Memory B cell (primary cell): ENCODE data around the gene LRRC8C.
A peak's percentile ranks its signal among the peaks of the same experiment; 100 is the strongest.
"Not testable (repeated sequence)": the region's sequence is repeated elsewhere in the genome, so short reads cannot be mapped to it uniquely, and the experiment has no call there.

Experiments used
- ATAC-seq: fragments of 150-1000 bp; cut with Tn5 transposase; 2 replicates; pipeline ENCODE4 v1.10.0; 2021; ENCODE audit warnings: low read depth, mild to moderate bottlenecking, moderate library complexity
- DNase-seq, 2 donors: peaks; one replicate each; pipeline ENCODE4 v3.0.0; 2022; ENCODE audit warnings: low spot score in 2 of 2
- H3K27ac Mint-ChIP-seq: one replicate; pipeline ENCODE4 v1.8.0; 2022; ENCODE audit warnings: mild to moderate bottlenecking, moderate library complexity, mixed read lengths
- H3K27me3 Mint-ChIP-seq: one replicate; pipeline ENCODE4 v1.8.0; 2022; ENCODE audit warnings: mixed read lengths
- H3K36me3 Mint-ChIP-seq: one replicate; pipeline ENCODE4 v1.8.0; 2022; ENCODE audit warnings: mild to moderate bottlenecking, mixed read lengths
- H3K4me1 Mint-ChIP-seq: one replicate; pipeline ENCODE4 v1.8.0; 2022; ENCODE audit warnings: mixed read lengths
- H3K4me3 Mint-ChIP-seq: one replicate; pipeline ENCODE4 v1.8.0; 2022; ENCODE audit warnings: mild to moderate bottlenecking, moderate library complexity, mixed read lengths
- H3K9me3 Mint-ChIP-seq: one replicate; pipeline ENCODE4 v1.8.0; 2022; ENCODE audit warnings: mixed read lengths

Gene LRRC8C

DNA sequence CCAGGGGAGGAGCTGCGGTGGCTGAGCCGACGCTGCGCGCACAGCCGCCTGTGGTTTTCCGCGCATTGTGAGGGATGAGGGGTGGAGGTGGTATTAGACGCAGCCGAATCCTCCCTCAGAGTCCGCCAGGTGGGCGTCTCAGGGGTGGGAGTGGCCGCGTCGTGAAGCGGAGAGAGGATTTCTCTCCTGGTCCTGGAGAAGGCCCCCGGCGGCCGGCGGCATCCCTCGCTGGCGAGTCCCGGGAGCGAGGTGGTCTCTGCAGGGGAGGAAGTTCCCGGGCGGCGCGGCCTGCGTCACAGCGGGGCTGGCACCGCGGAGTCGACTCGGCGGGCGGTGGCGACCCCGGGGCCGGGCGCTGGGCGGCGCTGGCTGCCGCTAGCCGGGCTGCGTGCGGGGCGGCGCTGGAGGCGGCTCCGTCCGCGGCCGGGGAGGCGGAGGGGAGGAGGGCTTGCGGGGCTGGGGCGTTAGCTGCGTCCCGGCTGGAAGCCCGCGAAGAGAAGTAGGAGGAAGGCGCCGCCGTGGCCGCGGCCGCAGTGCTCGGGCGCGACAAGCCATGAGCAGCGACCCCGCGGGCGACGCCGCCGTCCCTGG, at the start of gene LRRC8C:
LRRC8C (plus strand) TSS at position 464 of the 591 bp plus-strand sequence. CDS start 53,354 bp downstream, outside the sequence.
- Mint-ChIP-seq H3K27ac (peak within 1 kb of the TSS; percentile 99), H3K36me3 (peaks cover 2% of the 10 kb centered on the region), H3K4me3 (peak within 1 kb of the TSS; percentile 96), H3K4me1 (peaks cover 27% of the 10 kb centered on the region), H3K9me3 (no peaks in the 10 kb centered on the region), H3K27me3 (no peaks in the 10 kb centered on the region)
- DNase-seq (peak; percentile 91 to 96), ATAC-seq (peak; percentile 85)

DNA sequence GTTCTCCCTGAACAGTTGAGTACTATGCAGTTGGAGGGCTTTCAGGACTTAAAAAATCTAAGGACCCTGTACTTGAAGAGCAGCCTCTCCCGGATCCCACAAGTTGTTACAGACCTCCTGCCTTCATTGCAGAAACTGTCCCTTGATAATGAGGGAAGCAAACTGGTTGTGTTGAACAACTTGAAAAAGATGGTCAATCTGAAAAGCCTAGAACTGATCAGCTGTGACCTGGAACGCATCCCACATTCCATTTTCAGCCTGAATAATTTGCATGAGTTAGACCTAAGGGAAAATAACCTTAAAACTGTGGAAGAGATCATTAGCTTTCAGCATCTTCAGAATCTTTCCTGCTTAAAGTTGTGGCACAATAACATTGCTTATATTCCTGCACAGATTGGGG, 48.7 kb upstream of the LRRC8C start:
- Mint-ChIP-seq H3K9me3 (no peaks in the 10 kb centered on the region), H3K4me3 (no peak overlapping the region), H3K36me3 (peaks cover 26% of the 10 kb centered on the region), H3K4me1 (peaks cover 7% of the 10 kb centered on the region), H3K27ac (no peak overlapping the region), H3K27me3 (no peaks in the 10 kb centered on the region)
- no peak for DNase-seq
- no peak for ATAC-seq

DNA sequence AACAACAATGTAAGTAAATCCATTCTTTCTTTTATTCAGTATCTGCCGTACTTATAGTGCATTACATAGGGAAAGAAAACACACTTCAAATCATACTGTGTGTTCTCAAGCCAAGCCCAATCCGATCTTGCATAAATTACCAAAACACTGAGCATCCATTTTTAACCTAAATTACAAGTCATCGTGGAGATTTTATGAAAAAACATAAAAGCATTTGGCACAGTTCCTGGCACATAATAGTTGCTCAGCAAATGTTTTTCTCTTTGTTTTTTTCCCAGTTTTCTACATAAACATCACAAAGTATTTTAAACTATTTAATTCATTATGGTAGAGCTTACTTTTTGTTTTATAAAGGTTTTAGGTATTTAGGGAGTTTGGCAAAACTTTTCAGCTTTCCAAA, 48.1 kb upstream of the LRRC8C start:
- Mint-ChIP-seq H3K36me3 (peaks cover 26% of the 10 kb centered on the region), H3K27me3 (no peaks in the 10 kb centered on the region), H3K4me1 (peaks cover 7% of the 10 kb centered on the region), H3K9me3 (no peaks in the 10 kb centered on the region), H3K4me3 (no peak overlapping the region), H3K27ac (no peak overlapping the region)
- ATAC-seq (no peak), DNase-seq (no peak)

DNA sequence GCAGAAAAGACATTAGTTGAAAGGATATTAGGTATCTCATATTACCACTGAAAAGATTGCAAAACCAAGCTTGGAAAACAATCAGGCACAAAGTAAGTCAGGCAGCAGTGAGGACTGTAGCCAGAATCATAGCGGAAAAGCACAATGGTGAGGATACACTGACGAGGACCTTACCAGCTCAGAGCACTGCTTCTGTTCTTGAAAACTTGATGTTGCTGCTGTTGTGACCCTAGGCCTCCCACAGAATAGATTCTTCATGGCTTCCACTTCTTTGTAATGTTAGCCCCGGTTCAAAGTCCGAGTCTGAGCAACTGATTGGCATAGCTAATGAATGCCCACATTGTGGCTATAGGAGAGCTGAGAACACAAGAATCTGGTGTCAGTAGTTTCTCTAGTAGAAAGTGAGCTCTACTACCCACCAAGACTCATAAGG, 45.2 kb upstream of the LRRC8C start:
- Mint-ChIP-seq H3K36me3 (peaks cover 14% of the 10 kb centered on the region), H3K27me3 (no peaks in the 10 kb centered on the region), H3K4me1 (peaks cover 10% of the 10 kb centered on the region), H3K9me3 (no peaks in the 10 kb centered on the region), H3K4me3 (no peak overlapping the region), H3K27ac (no peak overlapping the region)
- DNase-seq (no peak), ATAC-seq (no peak)

DNA sequence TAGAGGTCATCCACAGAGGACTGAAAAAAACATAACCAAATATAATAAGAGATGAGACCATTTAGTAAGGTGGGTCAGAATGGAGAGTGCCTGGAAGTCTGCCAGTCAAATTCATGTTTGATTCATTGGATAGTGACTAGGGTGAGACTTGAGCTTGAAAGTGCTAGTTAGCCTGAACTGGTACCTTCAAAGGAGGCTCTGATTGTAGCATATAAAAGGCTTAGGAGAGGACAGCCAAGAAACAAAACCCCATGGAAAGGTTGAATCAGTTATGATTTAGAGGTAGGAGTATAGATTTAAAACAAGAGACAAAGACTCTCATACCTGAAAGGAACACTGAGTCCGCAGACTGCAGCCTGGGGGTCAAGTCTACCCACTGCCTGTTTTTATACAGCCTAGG, 44.4 kb upstream of the LRRC8C start:
- Mint-ChIP-seq H3K27me3 (no peaks in the 10 kb centered on the region), H3K36me3 (peaks cover 9% of the 10 kb centered on the region), H3K9me3 (no peaks in the 10 kb centered on the region), H3K4me1 (peaks cover 10% of the 10 kb centered on the region), H3K27ac (peak overlapping the region; percentile 65), H3K4me3 (no peak overlapping the region)
- no peak for ATAC-seq
- no peak for DNase-seq

DNA sequence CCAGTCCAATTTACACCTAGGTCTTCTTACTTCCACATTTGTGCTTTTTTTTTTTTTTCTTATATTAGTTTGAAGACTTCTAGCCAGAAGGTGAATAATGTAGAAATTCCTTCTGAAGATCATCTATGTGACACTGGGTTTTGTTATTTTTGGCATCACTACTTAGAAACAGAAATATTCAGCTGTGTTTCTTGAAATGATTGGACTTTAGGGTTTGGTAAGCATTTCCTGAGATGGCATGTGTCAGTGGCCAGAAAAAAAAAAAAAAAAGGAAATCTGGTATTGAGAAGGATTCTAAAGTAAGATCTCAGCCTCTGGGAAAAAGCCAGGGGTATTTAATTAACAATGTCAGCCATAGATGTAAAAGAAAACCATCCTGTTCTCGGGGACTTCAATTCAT, 43.4 kb upstream of the LRRC8C start:
- no peak for ATAC-seq
- Mint-ChIP-seq H3K27me3 (no peaks in the 10 kb centered on the region), H3K9me3 (no peaks in the 10 kb centered on the region), H3K36me3 (peaks cover 6% of the 10 kb centered on the region), H3K27ac (no peak overlapping the region), H3K4me3 (no peak overlapping the region), H3K4me1 (peaks cover 10% of the 10 kb centered on the region)
- no peak for DNase-seq

DNA sequence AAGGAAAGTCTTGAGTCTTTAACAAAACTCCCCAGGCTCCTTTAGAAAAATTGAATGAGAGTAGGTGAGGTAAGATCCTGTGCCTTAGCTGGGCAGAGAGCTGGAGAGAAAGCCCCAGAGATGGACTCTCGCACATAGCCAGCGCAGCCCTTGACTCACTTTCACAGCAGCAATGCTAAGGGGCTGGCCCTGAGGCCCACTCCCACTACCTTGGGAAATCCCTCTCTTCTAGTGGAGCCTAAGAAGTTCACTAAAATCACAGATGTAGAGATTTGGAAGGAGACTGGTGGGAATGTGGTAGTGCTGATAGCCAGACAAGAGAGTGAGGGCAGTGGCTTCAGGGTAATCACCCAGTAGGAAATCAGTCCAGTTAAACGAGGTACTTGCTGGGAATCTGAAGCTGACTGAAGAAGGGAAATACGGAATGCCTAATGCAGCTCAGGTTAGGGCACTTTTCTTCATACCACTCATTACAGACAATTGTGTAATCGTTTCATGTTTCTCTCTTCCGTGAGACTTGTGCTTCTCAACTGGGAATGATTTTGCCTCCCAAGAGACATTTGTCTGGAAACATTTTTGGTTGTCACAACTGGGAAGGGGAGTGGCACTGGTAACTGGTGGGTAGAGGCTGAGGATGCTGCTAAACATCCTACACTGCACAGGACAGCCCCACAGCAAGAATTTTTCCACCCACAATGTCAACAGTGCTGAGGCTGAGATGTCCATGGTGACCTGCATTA, 42.4 kb upstream of the LRRC8C start:
- ATAC-seq (no peak), DNase-seq (no peak)
- Mint-ChIP-seq H3K27ac (no peak overlapping the region), H3K27me3 (no peaks in the 10 kb centered on the region), H3K36me3 (peaks cover 2% of the 10 kb centered on the region), H3K4me1 (peaks cover 10% of the 10 kb centered on the region), H3K9me3 (no peaks in the 10 kb centered on the region), H3K4me3 (no peak overlapping the region)

DNA sequence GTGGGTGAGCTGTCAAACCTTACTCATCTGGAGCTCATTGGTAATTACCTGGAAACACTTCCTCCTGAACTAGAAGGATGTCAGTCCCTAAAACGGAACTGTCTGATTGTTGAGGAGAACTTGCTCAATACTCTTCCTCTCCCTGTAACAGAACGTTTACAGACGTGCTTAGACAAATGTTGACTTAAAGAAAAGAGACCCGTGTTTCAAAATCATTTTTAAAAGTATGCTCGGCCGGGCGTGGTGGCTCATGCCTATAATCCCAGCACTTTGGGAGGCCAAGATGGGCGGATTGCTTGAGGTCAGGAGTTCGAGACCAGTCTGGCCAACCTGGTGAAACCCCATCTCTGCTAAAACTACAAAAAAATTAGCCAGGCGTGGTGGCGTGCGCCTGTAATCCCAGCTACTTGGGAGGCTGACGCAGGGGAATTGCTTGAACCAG, 40.0 kb upstream of the LRRC8C start:
- H3K27me3 Mint-ChIP-seq, H3K4me3 Mint-ChIP-seq, ATAC-seq, DNase-seq, H3K9me3 Mint-ChIP-seq, H3K36me3 Mint-ChIP-seq: not testable (repeated sequence)
- H3K27ac Mint-ChIP-seq, result peak overlapping the region; percentile 20
- peaks cover 10% of the 10 kb centered on the region for H3K4me1 Mint-ChIP-seq

DNA sequence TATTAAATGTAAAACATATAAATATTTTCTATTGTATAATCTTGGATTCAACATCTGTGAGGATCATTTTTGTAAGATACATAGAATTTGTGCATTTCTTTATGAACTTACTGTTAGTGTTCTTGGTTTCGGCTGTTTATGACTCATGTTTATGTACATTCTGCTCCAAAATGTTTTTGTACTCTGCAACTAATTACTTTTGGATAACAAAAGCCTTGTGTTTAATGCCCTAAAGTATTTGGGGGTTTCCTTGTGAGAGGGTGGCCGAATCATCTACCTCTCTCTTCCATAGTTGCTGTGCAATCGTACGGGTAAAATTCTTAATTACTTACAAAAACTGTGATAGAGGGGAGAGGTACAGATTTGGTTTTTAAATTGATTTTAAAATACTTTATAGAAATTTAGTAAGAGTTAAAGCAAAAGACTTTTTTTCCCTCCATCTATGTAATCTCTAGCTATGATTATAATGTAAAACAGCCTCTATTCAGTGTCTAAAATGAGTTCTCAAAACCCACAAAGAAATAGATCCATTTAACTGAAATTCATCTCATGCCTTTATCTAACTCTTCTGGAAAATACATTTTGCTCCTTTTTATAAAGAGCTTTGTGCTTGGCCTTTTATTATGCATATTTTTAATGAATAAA, 38.7 kb upstream of the LRRC8C start:
- H3K4me3 Mint-ChIP-seq, result no peak overlapping the region
- H3K4me1 Mint-ChIP-seq, result peaks cover 8% of the 10 kb centered on the region
- ATAC-seq, result no peak
- peak overlapping the region; percentile 3 for H3K27ac Mint-ChIP-seq
- no peak for DNase-seq
- no peaks in the 10 kb centered on the region for H3K9me3 Mint-ChIP-seq
- H3K27me3 Mint-ChIP-seq, result no peaks in the 10 kb centered on the region
- H3K36me3 Mint-ChIP-seq, result peaks cover 2% of the 10 kb centered on the region

DNA sequence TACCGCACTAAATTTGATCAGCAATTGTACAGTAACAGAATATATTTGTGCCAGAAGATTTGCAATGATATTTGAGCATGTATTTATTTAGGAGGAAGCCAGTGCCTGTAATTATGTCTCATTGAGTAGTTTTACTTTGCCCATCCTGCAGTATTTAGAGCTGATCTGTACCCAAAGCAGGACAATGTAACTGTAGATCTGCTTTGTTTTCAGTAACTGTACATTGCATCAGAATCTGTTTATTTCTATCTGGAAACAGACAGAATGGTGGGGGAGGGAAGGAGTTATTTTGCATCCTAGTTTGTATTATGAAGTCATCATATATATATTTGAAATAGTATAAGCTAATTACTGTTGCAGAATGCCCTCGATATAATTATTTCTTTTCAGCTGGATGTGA, 36.2 kb upstream of the LRRC8C start:
- no peaks in the 10 kb centered on the region for H3K27me3 Mint-ChIP-seq
- ATAC-seq, result no peak

DNA sequence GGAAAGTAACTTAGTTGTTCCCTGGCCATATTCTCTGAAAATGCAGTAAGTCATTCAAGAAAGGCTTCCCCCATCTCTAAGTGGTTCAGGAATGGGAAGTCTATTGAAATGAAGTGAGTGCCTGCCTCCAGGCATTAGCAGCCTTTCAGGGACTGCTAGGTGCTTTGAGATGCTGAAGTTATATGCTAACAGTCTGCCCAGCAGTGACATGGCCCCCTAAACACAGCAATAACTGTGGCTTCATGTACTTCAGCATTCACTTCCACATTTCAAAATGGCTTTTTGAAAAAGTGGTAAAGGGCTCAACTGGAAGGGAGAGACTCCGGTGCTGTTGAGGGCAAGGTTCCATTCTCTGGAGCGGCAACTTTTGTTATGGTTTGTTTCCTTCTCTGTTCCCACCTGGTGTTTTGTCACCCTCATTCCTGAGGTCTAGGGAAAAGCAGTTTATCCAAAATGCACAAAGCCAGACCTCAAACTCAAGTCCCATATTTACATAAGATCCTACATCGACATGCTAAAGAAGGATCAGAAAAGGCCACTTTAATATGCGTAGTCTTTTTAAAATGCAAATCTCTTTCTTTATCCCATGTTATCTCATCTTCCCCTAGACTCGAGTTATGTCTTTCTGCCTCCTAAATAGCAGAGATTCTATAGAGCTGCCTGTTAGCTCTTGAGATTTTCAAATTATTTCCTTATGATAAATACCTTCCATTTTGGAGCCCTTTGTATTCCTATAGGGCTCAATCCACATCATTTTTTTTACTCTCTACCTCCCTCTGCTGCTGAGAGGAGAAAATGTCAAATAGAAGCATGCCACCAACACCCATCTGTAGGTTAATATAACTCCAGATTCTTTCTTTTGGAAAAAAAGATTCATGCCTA, 34.2 kb upstream of the LRRC8C start:
- Mint-ChIP-seq H3K36me3 (no peaks in the 10 kb centered on the region), H3K4me1 (peaks cover 5% of the 10 kb centered on the region), H3K27me3 (no peaks in the 10 kb centered on the region), H3K27ac (no peak overlapping the region), H3K9me3 (no peaks in the 10 kb centered on the region), H3K4me3 (no peak overlapping the region)
- DNase-seq, result peak in 1 of 2 donors; percentile 37
- peak; percentile 65 for ATAC-seq

More for the DNA sequence above, 36.2 kb upstream of the LRRC8C start:
- DNase-seq, result no peak
- H3K9me3 Mint-ChIP-seq, result no peaks in the 10 kb centered on the region
- H3K4me3 Mint-ChIP-seq, result no peak overlapping the region
- peak overlapping the region; percentile 12 for H3K27ac Mint-ChIP-seq
- peaks cover 5% of the 10 kb centered on the region for H3K4me1 Mint-ChIP-seq
- peaks cover 2% of the 10 kb centered on the region for H3K36me3 Mint-ChIP-seq

DNA sequence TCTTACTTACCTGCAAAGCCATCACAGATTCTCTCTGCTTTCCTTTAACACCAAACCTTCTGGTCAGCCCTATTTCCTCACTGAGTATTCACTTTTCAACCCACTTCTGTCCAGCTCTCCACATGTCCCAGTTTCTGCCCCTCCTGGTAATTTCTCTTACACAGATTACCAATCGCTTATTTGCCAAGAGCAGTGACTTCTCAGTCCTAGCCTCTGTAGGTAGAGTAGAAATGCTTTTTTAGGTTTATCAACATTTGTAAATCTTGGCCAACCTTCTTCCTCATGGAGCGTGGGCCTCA, 33.6 kb upstream of the LRRC8C start:
- Mint-ChIP-seq H3K27ac (no peak overlapping the region), H3K4me1 (peaks cover 5% of the 10 kb centered on the region), H3K27me3 (no peaks in the 10 kb centered on the region), H3K36me3 (no peaks in the 10 kb centered on the region), H3K9me3 (no peaks in the 10 kb centered on the region), H3K4me3 (no peak overlapping the region)
- ATAC-seq (no peak), DNase-seq (no peak)

DNA sequence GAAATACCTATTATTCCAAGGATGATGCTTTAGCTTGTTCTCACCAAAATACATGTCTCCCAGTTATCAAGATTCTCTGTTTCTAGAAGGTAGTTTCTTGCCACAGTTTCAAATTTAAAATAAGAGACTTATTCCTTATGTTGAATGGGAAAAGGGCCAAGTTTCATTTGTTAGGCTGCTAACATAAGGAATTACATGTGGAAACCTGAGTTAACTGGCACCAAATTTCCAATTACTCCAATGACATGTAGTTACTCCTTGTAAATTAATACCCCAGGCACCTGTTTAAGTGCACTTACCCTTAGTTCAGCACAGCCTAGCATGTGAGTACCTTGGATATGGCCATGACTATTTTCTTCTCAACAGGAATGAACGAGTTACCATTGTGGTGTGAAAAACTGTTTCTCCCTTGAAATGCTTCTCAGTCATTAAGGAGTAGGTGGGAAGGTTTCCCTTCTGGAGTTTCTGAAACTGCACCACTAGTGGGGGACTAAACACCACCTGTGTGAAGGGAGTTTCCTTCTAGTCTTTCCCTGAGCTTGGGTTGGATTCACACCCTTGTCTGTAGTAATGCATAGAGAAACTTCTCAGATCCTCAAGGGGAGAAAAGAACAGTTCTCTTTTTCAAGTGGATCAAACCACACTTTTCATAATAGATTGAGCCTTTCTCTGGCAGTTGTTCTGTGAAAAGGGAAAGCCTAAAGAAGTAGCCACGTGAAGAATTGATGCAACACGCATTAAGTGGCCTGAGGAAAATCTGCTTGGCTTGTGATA, 32.3 kb upstream of the LRRC8C start:
- Mint-ChIP-seq H3K4me3 (no peak overlapping the region), H3K4me1 (peaks cover 5% of the 10 kb centered on the region), H3K27ac (no peak overlapping the region), H3K9me3 (no peaks in the 10 kb centered on the region), H3K36me3 (no peaks in the 10 kb centered on the region), H3K27me3 (no peaks in the 10 kb centered on the region)
- ATAC-seq (no peak), DNase-seq (no peak)
